Parathyroid adenoma (tissue), 2 donors: Measurements from ENCODE around the gene CYP2A6.
"Not testable (repeated sequence)": the region's sequence is repeated elsewhere in the genome, so short reads cannot be mapped to it uniquely, and the experiment has no call there.

Experiments
- H2AFZ ChIP-seq: fragments of 300-600 bp; sonication (generic); one replicate; pipeline ENCODE4 v1.7.0; 2017; ENCODE audit warnings: antibody characterized with exemption, mild to moderate bottlenecking
- H3K27ac ChIP-seq: fragments of 300-600 bp; sonication (generic); one replicate; pipeline ENCODE4 v1.7.0; 2017
- H3K27me3 ChIP-seq: fragments of 300-600 bp; sonication (generic); one replicate; pipeline ENCODE4 v1.7.0; 2017; ENCODE audit warnings: low read length; ENCODE audit not compliant: control insufficient read depth, insufficient read depth
- H3K36me3 ChIP-seq: fragments of 300-600 bp; sonication (generic); one replicate; pipeline ENCODE4 v1.7.0; 2017; ENCODE audit warnings: low read length; ENCODE audit not compliant: control insufficient read depth, insufficient read depth
- H3K4me1 ChIP-seq: fragments of 300-600 bp; sonication (generic); one replicate; pipeline ENCODE4 v1.7.0; 2017; ENCODE audit warnings: control low read depth
- H3K4me2 ChIP-seq: fragments of 300-600 bp; sonication (generic); one replicate; pipeline ENCODE4 v1.7.0; 2017; ENCODE audit warnings: low read length
- H3K4me3 ChIP-seq: fragments of 300-600 bp; sonication (generic); one replicate; pipeline ENCODE4 v1.7.0; 2017; ENCODE audit warnings: low read depth, low read length
- H3K79me2 ChIP-seq: fragments of 300-600 bp; sonication (generic); one replicate; pipeline ENCODE4 v1.7.0; 2017; ENCODE audit warnings: control low read depth
- H3K9ac ChIP-seq: fragments of 300-600 bp; sonication (generic); one replicate; pipeline ENCODE4 v1.7.0; 2017; ENCODE audit warnings: mild to moderate bottlenecking
- H3K9me3 ChIP-seq: fragments of 300-600 bp; sonication (generic); one replicate; pipeline ENCODE4 v1.7.0; 2017; ENCODE audit warnings: low read length; ENCODE audit not compliant: control insufficient read depth
- CTCF ChIP-seq: fragments of 300-600 bp; sonication (generic); IDR thresholded peaks from one replicate; pipeline ENCODE4 v1.7.0; 2017; ENCODE audit warnings: antibody characterized with exemption, mild to moderate bottlenecking
- donor health status: primary hyperparathyroidism.

Gene CYP2A6

GRCh38 chr19:40858109-40858508 is 7.9 kb upstream of the CYP2A6 start:
- Histone ChIP-seq H2AFZ (no peak overlapping the region), H3K27me3 (no peaks in the 10 kb centered on the region), H3K4me2 (no peak overlapping the region), H3K27ac (no peak overlapping the region), H3K36me3 (no peaks in the 10 kb centered on the region), H3K9me3 (no peaks in the 10 kb centered on the region), H3K9ac (no peak overlapping the region), H3K4me3 (no peak overlapping the region), H3K79me2 (no peaks in the 10 kb centered on the region), H3K4me1 (no peaks in the 10 kb centered on the region)
- no peak for TF ChIP-seq CTCF

- H3K27me3 ChIP-seq, H3K79me2 ChIP-seq, H3K4me1 ChIP-seq, H2AFZ ChIP-seq, H3K9ac ChIP-seq, H3K9me3 ChIP-seq, H3K4me3 ChIP-seq, H3K36me3 ChIP-seq, H3K4me2 ChIP-seq, H3K27ac ChIP-seq: not testable (repeated sequence)
These were observed 2.4 kb upstream of the CYP2A6 start for GRCh38 chr19:40852467-40853152.

- not testable (repeated sequence) for H3K4me2 ChIP-seq, H3K4me1 ChIP-seq, H3K79me2 ChIP-seq, H3K27ac ChIP-seq, H3K36me3 ChIP-seq, H3K27me3 ChIP-seq, H3K4me3 ChIP-seq, H3K9me3 ChIP-seq, H3K9ac ChIP-seq, H2AFZ ChIP-seq
These were observed 3.5 kb downstream of the CYP2A6 start for GRCh38 chr19:40846722-40847121.

- H3K27ac ChIP-seq, H3K4me3 ChIP-seq, H3K27me3 ChIP-seq: not testable (repeated sequence)
These were observed 6.6 kb downstream of the CYP2A6 start for GRCh38 chr19:40843653-40844052.

GRCh38 chr19:40842997-40843652 is 7.1 kb downstream of the CYP2A6 start:
- H3K4me1 ChIP-seq, H3K4me2 ChIP-seq, H3K79me2 ChIP-seq, H2AFZ ChIP-seq, H3K9me3 ChIP-seq, H3K27me3 ChIP-seq, H3K9ac ChIP-seq, H3K4me3 ChIP-seq, H3K36me3 ChIP-seq, H3K27ac ChIP-seq: not testable (repeated sequence)

More at GRCh38 chr19:40843653-40844052, 6.6 kb downstream of the CYP2A6 start:
- not testable (repeated sequence) for H3K9ac ChIP-seq, H3K9me3 ChIP-seq, H3K79me2 ChIP-seq, H3K36me3 ChIP-seq, H3K4me2 ChIP-seq, H3K4me1 ChIP-seq
- H2AFZ ChIP-seq, result peak overlapping the region; percentile 62

- H3K9me3 ChIP-seq, H3K4me3 ChIP-seq, H3K9ac ChIP-seq, H2AFZ ChIP-seq, H3K4me2 ChIP-seq, H3K79me2 ChIP-seq, H3K27ac ChIP-seq, H3K27me3 ChIP-seq, H3K4me1 ChIP-seq, H3K36me3 ChIP-seq: not testable (repeated sequence)
These were observed 8.2 kb downstream of the CYP2A6 start for GRCh38 chr19:40842012-40842411.

- H3K4me3 ChIP-seq, H3K9ac ChIP-seq, H2AFZ ChIP-seq, H3K27ac ChIP-seq, H3K9me3 ChIP-seq, H3K4me1 ChIP-seq, H3K79me2 ChIP-seq, H3K27me3 ChIP-seq, H3K36me3 ChIP-seq, H3K4me2 ChIP-seq: not testable (repeated sequence)
These were observed 11.8 kb downstream of the CYP2A6 start for GRCh38 chr19:40838477-40838876.
